ENCODE results near the gene TIGD3. TPM values are rescaled to one million over a fixed set of nuclear protein-coding genes. Genes with fewer than 3 reads are reported as not detected.
A peak's percentile ranks its signal among the peaks of the same experiment; 100 is the strongest.

TIGD3 gene
- total RNA-seq, 4 donors from 2014 or later, result 0.48 to 3.0 (median 0.75) TPM; not detected in 1

DNA sequence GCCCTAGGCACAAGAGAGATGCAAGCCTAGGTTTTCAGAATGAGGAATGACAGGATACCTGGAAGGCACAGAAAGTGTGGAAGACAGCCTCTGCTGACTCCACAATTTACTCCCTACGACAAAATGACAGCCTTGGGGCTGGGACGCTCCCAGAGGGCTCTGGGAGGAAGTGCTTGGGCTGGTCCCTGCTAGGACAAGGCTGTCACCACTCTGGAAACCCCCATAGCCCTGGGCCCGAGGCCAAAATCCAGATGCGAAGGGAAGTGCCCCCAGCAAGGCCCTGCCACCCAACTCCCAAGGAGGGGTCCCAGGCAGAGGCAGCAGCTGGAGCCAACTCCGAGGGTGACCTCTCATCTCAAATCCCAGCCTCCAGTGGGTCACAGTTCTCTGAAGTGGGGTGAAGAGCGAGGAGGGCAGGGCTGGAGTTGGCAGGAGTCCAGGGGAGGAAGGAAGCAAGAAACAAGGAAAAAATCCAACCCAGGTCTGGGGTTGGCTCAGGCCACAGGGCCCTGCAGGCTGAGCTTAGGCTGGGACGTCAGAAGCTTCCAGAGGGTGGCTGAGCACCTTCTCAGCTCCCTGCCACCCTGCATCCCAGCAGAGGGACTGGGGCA, 46.2 kb upstream of the TIGD3 start:
- no peaks in the 10 kb centered on the region for H3K36me3 ChIP-seq
- H3K27ac ChIP-seq, result peak overlapping the region; percentile 2 to 45 (median 42)
- no peaks in the 10 kb centered on the region for H3K27me3 ChIP-seq
- TF ChIP-seq POLR2AphosphoS5 (IDR thresholded peaks at IDR 0.05), result no peak
- TF ChIP-seq POLR2A (IDR thresholded peaks at IDR 0.05), result no peak
- TF ChIP-seq EP300 (IDR thresholded peaks at IDR 0.05; ENCODE audit: low read depth), result no peak
- TF ChIP-seq, protein P1, sequence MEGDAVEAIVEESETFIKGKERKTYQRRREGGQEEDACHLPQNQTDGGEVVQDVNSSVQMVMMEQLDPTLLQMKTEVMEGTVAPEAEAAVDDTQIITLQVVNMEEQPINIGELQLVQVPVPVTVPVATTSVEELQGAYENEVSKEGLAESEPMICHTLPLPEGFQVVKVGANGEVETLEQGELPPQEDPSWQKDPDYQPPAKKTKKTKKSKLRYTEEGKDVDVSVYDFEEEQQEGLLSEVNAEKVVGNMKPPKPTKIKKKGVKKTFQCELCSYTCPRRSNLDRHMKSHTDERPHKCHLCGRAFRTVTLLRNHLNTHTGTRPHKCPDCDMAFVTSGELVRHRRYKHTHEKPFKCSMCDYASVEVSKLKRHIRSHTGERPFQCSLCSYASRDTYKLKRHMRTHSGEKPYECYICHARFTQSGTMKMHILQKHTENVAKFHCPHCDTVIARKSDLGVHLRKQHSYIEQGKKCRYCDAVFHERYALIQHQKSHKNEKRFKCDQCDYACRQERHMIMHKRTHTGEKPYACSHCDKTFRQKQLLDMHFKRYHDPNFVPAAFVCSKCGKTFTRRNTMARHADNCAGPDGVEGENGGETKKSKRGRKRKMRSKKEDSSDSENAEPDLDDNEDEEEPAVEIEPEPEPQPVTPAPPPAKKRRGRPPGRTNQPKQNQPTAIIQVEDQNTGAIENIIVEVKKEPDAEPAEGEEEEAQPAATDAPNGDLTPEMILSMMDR (IDR thresholded peaks at IDR 0.05), result no peak
- no peaks in the 10 kb centered on the region for H3K9me3 ChIP-seq
- peaks cover 27 to 62% (median 32%) of the 10 kb centered on the region in 4 donors for H3K4me1 ChIP-seq
- 31% methylated on average over 6 of the region's 7 CpGs; no CpG with 5 or more reads in 1 of the 2 donors for WGBS, 2 donors (ENCODE audit: low coverage in 1 of 2)
- intact Hi-C loops (cut with DNase I; ENCODE audit: low total_unique reads) (no loop called here), in situ Hi-C loops (cut with MboI; ENCODE audit: low pct_ligation_motif_present in 1 of 4, low pct_unique_long_range_greater_than_20kb in 1 of 4, low sequenced_read_pairs in 3 of 4) (no loop called here)
- DNase-seq, result peak; percentile 42
- H3K4me3 ChIP-seq, result no peak overlapping the region

GRCh38 chr11:65309006-65309405, 45.5 kb upstream of the TIGD3 start:
- peak overlapping the region; percentile 2 to 45 (median 42) for H3K27ac ChIP-seq
- TF ChIP-seq EP300 (IDR thresholded peaks at IDR 0.05; ENCODE audit: low read depth) (no peak), POLR2AphosphoS5 (IDR thresholded peaks at IDR 0.05) (no peak), POLR2A (IDR thresholded peaks at IDR 0.05) (no peak)
- TF ChIP-seq, protein P1 (IDR thresholded peaks at IDR 0.05), result no peak
- H3K9me3 ChIP-seq, result no peaks in the 10 kb centered on the region
- no peaks in the 10 kb centered on the region for H3K36me3 ChIP-seq
- no peaks in the 10 kb centered on the region for H3K27me3 ChIP-seq
- no peak overlapping the region for H3K4me3 ChIP-seq
- intact Hi-C loops (cut with DNase I; ENCODE audit: low total_unique reads) (no loop called here), in situ Hi-C loops (cut with MboI; ENCODE audit: low pct_ligation_motif_present in 1 of 4, low pct_unique_long_range_greater_than_20kb in 1 of 4, low sequenced_read_pairs in 3 of 4) (no loop called here)
- peaks cover 31 to 69% (median 38%) of the 10 kb centered on the region in 4 donors for H3K4me1 ChIP-seq
- DNase-seq, result no peak
- 54% methylated on average over 5 of the region's 5 CpGs; no CpG with 5 or more reads in 1 of the 2 donors for WGBS, 2 donors (ENCODE audit: low coverage in 1 of 2)

GRCh38 chr11:65310215-65310614, 44.3 kb upstream of the TIGD3 start:
- Histone ChIP-seq H3K36me3 (no peaks in the 10 kb centered on the region), H3K4me3 (no peak overlapping the region), H3K9me3 (no peaks in the 10 kb centered on the region), H3K27me3 (no peaks in the 10 kb centered on the region), H3K4me1 (peaks cover 23 to 64% (median 37%) of the 10 kb centered on the region in 4 donors), H3K27ac (peak overlapping the region in 2 of 4 donors; percentile 1 to 38)
- WGBS, 2 donors (ENCODE audit: low coverage in 1 of 2), result 71% methylated on average over 10 of the region's 10 CpGs; no CpG with 5 or more reads in 1 of the 2 donors
- intact Hi-C loops (cut with DNase I; ENCODE audit: low total_unique reads), result no loop called here
- in situ Hi-C loops (cut with MboI; ENCODE audit: low pct_ligation_motif_present in 1 of 4, low pct_unique_long_range_greater_than_20kb in 1 of 4, low sequenced_read_pairs in 3 of 4), result loop anchor here in 1 of 4 donors (5.0 kb wide), 1 partner anchor 33 kb away; no protein-coding TSS in a partner anchor
- peak; percentile 39 for DNase-seq
- TF ChIP-seq, protein P1 (IDR thresholded peaks at IDR 0.05), result no peak
- TF ChIP-seq POLR2AphosphoS5 (IDR thresholded peaks at IDR 0.05), result no peak
- TF ChIP-seq EP300 (IDR thresholded peaks at IDR 0.05; ENCODE audit: low read depth), result no peak
- TF ChIP-seq POLR2A (IDR thresholded peaks at IDR 0.05), result no peak

DNA sequence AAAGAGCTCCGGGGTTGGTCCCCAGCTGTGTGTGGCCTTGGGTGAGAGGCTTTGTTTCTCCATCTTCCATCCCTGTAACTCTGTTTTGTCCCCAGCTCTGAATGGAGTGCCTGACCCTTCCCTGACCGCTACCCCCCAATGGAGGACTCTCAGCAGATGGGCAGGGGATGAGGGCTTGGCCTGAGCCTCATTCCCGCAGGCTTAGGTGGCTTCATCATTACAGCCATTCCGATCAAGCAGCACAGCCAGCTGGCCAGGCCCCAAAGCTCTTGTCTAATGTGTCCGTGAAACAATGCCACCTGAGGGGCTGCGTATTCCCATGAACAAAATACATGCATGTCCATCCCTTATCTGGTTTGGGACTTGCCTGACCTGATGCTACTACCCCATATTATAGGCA, 43.8 kb upstream of the TIGD3 start:
- H3K4me1 ChIP-seq, result peaks cover 20 to 60% (median 35%) of the 10 kb centered on the region in 4 donors
- no peaks in the 10 kb centered on the region for H3K27me3 ChIP-seq
- intact Hi-C loops (cut with DNase I; ENCODE audit: low total_unique reads), result no loop called here
- H3K27ac ChIP-seq, result peak overlapping the region in 3 of 4 donors; percentile 1 to 39 (median 38)
- H3K4me3 ChIP-seq, result no peak overlapping the region
- no peaks in the 10 kb centered on the region for H3K9me3 ChIP-seq
- TF ChIP-seq, protein P1 (IDR thresholded peaks at IDR 0.05), result no peak
- no peak for TF ChIP-seq POLR2AphosphoS5 (IDR thresholded peaks at IDR 0.05)
- TF ChIP-seq POLR2A (IDR thresholded peaks at IDR 0.05), result no peak
- no peaks in the 10 kb centered on the region for H3K36me3 ChIP-seq
- 78% methylated on average over 4 of the region's 6 CpGs; no CpG with 5 or more reads in 1 of the 2 donors for WGBS, 2 donors (ENCODE audit: low coverage in 1 of 2)
- DNase-seq, result no peak
- in situ Hi-C loops (cut with MboI; ENCODE audit: low pct_ligation_motif_present in 1 of 4, low pct_unique_long_range_greater_than_20kb in 1 of 4, low sequenced_read_pairs in 3 of 4), result loop anchor here in 1 of 4 donors (5.0 kb wide), 1 partner anchor 33 kb away; no protein-coding TSS in a partner anchor
